ENCODE measurements around the gene PEX11G. TPM values are rescaled to one million over a fixed set of nuclear protein-coding genes. Genes with fewer than 3 reads are reported as not detected.

The PEX11G gene
- total RNA-seq, 1 experiment from 2014 or later: 3.9 TPM

DNA sequence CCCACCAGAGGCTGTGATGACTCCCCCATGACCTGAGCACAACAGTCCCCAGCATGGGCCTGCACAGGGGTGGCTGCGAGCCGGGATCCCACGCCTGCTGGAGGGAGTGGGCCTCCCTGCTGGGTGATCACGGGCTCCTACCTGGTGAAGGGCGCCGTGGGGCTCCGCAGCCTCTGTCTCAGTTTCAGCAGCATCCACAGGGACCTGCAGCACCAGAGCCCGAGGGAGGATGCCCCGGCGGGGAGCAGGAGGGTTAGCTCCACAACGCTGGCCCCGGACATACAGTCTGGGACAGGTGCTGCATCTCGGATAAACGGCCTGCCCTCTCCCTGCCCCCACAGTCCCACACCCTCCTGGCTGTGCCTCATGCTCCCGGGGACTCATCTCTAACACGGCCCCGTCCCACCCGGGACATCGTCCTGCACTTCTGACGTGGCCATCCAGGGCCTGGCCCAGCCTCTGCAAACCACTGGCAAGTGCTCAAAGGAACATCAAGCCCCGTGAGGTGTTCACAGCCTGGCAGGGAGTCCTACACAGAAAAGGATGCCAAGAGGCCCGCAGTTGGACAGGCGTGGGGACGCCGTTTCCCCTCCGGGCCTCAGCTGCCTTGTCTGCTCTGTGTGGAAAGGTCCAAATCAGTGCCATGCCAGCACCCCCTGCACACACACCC lies 10.5 kb downstream of the PEX11G start:
- TF ChIP-seq, protein P1, sequence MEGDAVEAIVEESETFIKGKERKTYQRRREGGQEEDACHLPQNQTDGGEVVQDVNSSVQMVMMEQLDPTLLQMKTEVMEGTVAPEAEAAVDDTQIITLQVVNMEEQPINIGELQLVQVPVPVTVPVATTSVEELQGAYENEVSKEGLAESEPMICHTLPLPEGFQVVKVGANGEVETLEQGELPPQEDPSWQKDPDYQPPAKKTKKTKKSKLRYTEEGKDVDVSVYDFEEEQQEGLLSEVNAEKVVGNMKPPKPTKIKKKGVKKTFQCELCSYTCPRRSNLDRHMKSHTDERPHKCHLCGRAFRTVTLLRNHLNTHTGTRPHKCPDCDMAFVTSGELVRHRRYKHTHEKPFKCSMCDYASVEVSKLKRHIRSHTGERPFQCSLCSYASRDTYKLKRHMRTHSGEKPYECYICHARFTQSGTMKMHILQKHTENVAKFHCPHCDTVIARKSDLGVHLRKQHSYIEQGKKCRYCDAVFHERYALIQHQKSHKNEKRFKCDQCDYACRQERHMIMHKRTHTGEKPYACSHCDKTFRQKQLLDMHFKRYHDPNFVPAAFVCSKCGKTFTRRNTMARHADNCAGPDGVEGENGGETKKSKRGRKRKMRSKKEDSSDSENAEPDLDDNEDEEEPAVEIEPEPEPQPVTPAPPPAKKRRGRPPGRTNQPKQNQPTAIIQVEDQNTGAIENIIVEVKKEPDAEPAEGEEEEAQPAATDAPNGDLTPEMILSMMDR (IDR thresholded peaks at IDR 0.05; ENCODE audit: insufficient read depth in 1 of 2, low read depth in 1 of 2, low read length in 1 of 2, severe bottlenecking in 1 of 2, unreplicated experiment in 1 of 2): no peak
- H3K4me3 Mint-ChIP-seq (ENCODE audit: unreplicated experiment): no peak overlapping the region

DNA sequence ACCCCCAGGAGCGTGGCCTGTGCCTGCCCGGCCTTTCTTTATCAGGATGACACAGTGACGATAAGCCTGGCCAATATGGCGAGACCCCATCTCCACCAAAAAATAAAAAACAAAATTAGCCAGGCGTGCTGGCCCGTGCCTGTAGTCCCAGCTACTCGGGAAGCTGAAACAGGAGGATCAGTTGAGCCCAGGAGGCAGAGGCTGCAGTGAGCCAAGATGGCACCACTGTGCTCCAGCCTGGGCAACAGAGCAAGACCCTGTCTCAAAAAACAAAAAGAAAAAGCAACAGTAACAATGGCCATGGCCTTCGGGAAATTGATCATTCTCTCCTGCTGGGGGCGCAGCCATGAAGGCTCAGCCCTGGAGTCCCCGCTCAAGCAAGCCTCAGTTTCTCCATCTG lies 11.1 kb downstream of the PEX11G start:
- BruUV-seq (replicated peaks): no TSS peak
- H3K27ac Mint-ChIP-seq (ENCODE audit: unreplicated experiment): no peak overlapping the region
- H3K4me1 Mint-ChIP-seq (ENCODE audit: low read depth, unreplicated experiment): peaks cover 5% of the 10 kb centered on the region
- H3K27me3 ChIP-seq (replicated peaks; ENCODE audit: control insufficient read depth, insufficient read depth, low read length): no peaks in the 10 kb centered on the region
- no peak for DNase-seq
- no peaks in the 10 kb centered on the region for H3K36me3 ChIP-seq (ENCODE audit: control insufficient read depth, insufficient read depth, low read length)
- intact Hi-C loops (cut with micrococcal nuclease; ENCODE audit: unreplicated experiment): no loop called here
- no peaks in the 10 kb centered on the region for H3K27me3 Mint-ChIP-seq (ENCODE audit: insufficient read depth, unreplicated experiment)
- no peak overlapping the region for H3K4me3 Mint-ChIP-seq (ENCODE audit: unreplicated experiment)
- ChIA-PET POLR2A (no interaction called here), CTCF (no interaction called here)
- no peaks in the 10 kb centered on the region for H3K4me1 ChIP-seq
- H3K9me3 ChIP-seq: no peaks in the 10 kb centered on the region
- peaks cover 50% of the 10 kb centered on the region for H3K36me3 Mint-ChIP-seq (ENCODE audit: insufficient read depth, unreplicated experiment)
- H3K9me3 Mint-ChIP-seq (ENCODE audit: unreplicated experiment): no peaks in the 10 kb centered on the region
- H3K4me3 ChIP-seq (ENCODE audit: low read depth, low read length): no peak overlapping the region
- TF ChIP-seq, protein P1 (IDR thresholded peaks at IDR 0.05; ENCODE audit: insufficient read depth in 1 of 2, low read depth in 1 of 2, low read length in 1 of 2, severe bottlenecking in 1 of 2, unreplicated experiment in 1 of 2): no peak

More for the DNA sequence above, 10.5 kb downstream of the PEX11G start:
- Mint-ChIP-seq H3K4me1 (ENCODE audit: low read depth, unreplicated experiment) (peaks cover 5% of the 10 kb centered on the region), H3K36me3 (ENCODE audit: insufficient read depth, unreplicated experiment) (peaks cover 47% of the 10 kb centered on the region), H3K9me3 (ENCODE audit: unreplicated experiment) (no peaks in the 10 kb centered on the region), H3K27me3 (ENCODE audit: insufficient read depth, unreplicated experiment) (no peaks in the 10 kb centered on the region), H3K27ac (ENCODE audit: unreplicated experiment) (no peak overlapping the region)
- Histone ChIP-seq H3K4me1 (peaks cover 3% of the 10 kb centered on the region; the same call in 1 of the 2 replicates), H3K36me3 (ENCODE audit: control insufficient read depth, insufficient read depth, low read length) (no peaks in the 10 kb centered on the region), H3K4me3 (ENCODE audit: low read depth, low read length) (no peak overlapping the region), H3K9me3 (no peaks in the 10 kb centered on the region), H3K27me3 (replicated peaks; ENCODE audit: control insufficient read depth, insufficient read depth, low read length) (no peaks in the 10 kb centered on the region)
- DNase-seq: no peak
- intact Hi-C loops (cut with micrococcal nuclease; ENCODE audit: unreplicated experiment): no loop called here
- CTCF ChIA-PET: no interaction called here
- no TSS peak for BruUV-seq (replicated peaks)
- POLR2A ChIA-PET: no interaction called here

DNA sequence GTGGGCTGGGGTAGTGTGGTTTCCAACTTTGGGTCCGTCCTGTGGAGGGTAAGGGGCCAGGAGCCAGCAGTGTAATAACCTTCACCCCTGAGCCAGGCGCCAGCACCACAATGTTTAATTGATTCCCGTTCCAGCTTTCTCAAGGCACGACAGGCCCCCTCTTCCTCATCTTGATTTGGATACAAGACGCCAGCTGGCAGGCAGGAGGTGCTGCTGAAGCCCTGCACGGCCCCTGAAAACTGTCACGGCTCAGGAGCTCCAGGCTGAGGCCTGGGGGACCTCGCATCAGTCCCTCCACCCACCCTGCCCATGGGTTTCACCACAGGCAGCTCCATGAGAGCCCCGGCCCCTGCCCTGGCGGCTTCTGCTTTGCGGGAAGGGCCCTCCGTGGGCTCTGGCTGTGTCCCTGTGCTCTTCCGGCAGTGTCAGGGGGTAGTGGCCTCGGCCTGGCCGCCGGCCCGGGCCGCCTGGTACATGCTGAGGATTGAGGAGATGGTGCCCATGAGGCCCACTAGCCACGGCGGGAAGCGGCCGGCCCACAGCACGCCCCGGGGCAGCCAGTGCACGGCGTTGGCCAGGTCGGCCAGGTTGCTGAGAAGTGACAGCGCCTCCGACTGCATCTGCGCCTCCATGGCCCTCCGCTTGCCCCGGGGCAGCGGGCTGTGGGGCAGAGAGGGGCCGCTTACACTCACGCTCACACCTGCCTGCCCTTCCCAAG lies 11.9 kb downstream of the PEX11G start:
- ChIA-PET CTCF (no interaction called here), POLR2A (no interaction called here)
- TF ChIP-seq, protein P1 (IDR thresholded peaks at IDR 0.05; ENCODE audit: insufficient read depth in 1 of 2, low read depth in 1 of 2, low read length in 1 of 2, severe bottlenecking in 1 of 2, unreplicated experiment in 1 of 2): no peak
- no TSS peak for BruUV-seq (replicated peaks)
- Histone ChIP-seq H3K4me3 (ENCODE audit: low read depth, low read length) (no peak overlapping the region), H3K4me1 (no peaks in the 10 kb centered on the region), H3K27me3 (replicated peaks; ENCODE audit: control insufficient read depth, insufficient read depth, low read length) (no peaks in the 10 kb centered on the region), H3K9me3 (no peaks in the 10 kb centered on the region), H3K36me3 (ENCODE audit: control insufficient read depth, insufficient read depth, low read length) (no peaks in the 10 kb centered on the region)
- peaks cover 58% of the 10 kb centered on the region for H3K36me3 Mint-ChIP-seq (ENCODE audit: insufficient read depth, unreplicated experiment)
- DNase-seq: no peak
- no peaks in the 10 kb centered on the region for H3K27me3 Mint-ChIP-seq (ENCODE audit: insufficient read depth, unreplicated experiment)
- peaks cover 5% of the 10 kb centered on the region for H3K4me1 Mint-ChIP-seq (ENCODE audit: low read depth, unreplicated experiment)
- H3K9me3 Mint-ChIP-seq (ENCODE audit: unreplicated experiment): no peaks in the 10 kb centered on the region
- no peak overlapping the region for H3K4me3 Mint-ChIP-seq (ENCODE audit: unreplicated experiment)
- no peak overlapping the region for H3K27ac Mint-ChIP-seq (ENCODE audit: unreplicated experiment)
- intact Hi-C loops (cut with micrococcal nuclease; ENCODE audit: unreplicated experiment): no loop called here

Measured in Caco-2 (cell line).